HCT116 (cell line): Measurements from ENCODE around the gene CYP2A6.
"Not testable (repeated sequence)": the region's sequence is repeated elsewhere in the genome, so short reads cannot be mapped to it uniquely, and the experiment has no call there.

Experiments used
- CTCF ChIP-seq, 3 experiments: fragments of 200-600 bp in 1 of 3; sonication (generic) in 1 of 3; IDR thresholded peaks in 2 of 3; conservative IDR thresholded peaks in 1 of 3; 2 replicates each; pipeline ENCODE4 v1.5.1; 2012 to 2017; ENCODE audit warnings: low read depth in 2 of 3, low read length in 2 of 3, antibody characterized with exemption in 1 of 3, borderline replicate concordance in 1 of 3, control low read depth in 1 of 3, mild to moderate bottlenecking in 1 of 3, mixed read lengths in 1 of 3, mixed run types in 1 of 3, moderate library complexity in 1 of 3; ENCODE audit not compliant: insufficient read depth in 1 of 3
- EGR1 ChIP-seq: IDR thresholded peaks from 2 replicates; pipeline ENCODE4 v1.6.1; 2012; ENCODE audit warnings: low read depth
- EZH2 ChIP-seq: fragments of 200-600 bp; sonication (generic); IDR thresholded peaks from 2 replicates; pipeline ENCODE4 v1.6.1; 2017; ENCODE audit warnings: antibody characterized with exemption, mixed run types
- EZH2phosphoT487 ChIP-seq: fragments of 200-600 bp; IDR thresholded peaks from 2 replicates; pipeline ENCODE4 v1.6.1; 2018; ENCODE audit warnings: antibody characterized with exemption, borderline replicate concordance
- POLR2A ChIP-seq: IDR thresholded peaks from 2 replicates; pipeline ENCODE4 v1.7.0; 2011; ENCODE audit warnings: borderline replicate concordance; ENCODE audit not compliant: insufficient read depth, insufficient read length; ENCODE audit errors: extremely low read depth
- POLR2AphosphoS5 ChIP-seq: IDR thresholded peaks from 2 replicates; pipeline ENCODE4 v1.6.1; 2011; ENCODE audit warnings: mild to moderate bottlenecking, low read depth, low read length, moderate library complexity

GRCh38 chr19:40832431-40832790 is 17.8 kb downstream of the CYP2A6 start:
- TF ChIP-seq POLR2AphosphoS5; CTCF (IDR thresholded peaks at IDR 0.05 in 2 of 3, conservative IDR thresholded peaks at IDR 0.05 in 1 of 3; ENCODE audit: borderline replicate concordance in 1 of 3, insufficient read depth in 1 of 3, low read depth in 2 of 3, low read length in 2 of 3); EGR1; POLR2A; EZH2phosphoT487; EZH2: not testable (repeated sequence)
